ENCODE measurements around the gene PHLDA3.

Gene PHLDA3

DNA sequence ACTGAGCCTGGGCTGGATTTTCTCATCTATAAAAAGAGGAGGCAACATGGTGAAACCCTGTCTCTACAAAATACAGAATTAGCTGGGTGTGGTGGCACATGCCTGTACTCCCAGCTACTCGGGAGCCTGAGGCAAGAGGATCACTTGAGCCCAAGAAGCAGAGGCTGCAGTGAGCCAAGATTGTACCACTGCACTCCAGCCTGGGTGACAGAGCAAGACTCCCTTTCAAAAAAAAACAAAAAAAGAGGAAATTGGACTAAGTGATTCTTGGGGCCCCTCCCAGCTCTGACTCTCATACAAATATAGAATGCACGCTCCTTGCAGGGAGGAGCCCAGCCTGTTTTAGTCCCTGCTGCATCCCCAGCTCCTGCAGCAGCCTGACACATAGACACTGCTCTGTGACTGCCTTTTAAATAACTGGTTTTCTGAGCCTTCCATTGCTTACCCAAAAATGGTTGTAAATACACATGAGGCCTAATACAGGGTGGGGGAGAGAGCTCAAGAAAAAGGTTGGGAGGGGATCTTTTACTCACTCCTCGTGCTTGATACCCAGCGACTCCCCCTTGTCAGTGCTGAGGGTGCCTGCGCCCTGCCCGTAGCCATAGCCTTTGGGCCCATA, 20.8 kb upstream of the PHLDA3 start:
- no peak for DNase-seq (ENCODE audit: insufficient read length, low spot score)
- FAIRE-seq = no peak
- no peak for TF ChIP-seq PAX5 (IDR thresholded peaks at IDR 0.05; ENCODE audit: insufficient read depth, low read length, severe bottlenecking)
- TF ChIP-seq POLR2A (IDR thresholded peaks at IDR 0.05; ENCODE audit: low read depth, low read length) = no peak
- no peak for TF ChIP-seq POLR2AphosphoS5 (IDR thresholded peaks at IDR 0.05; ENCODE audit: low read depth, low read length)
- TF ChIP-seq SPI1 (IDR thresholded peaks at IDR 0.05; ENCODE audit: low read depth, low read length) = no peak
- no peak for TF ChIP-seq POU2F2 (IDR thresholded peaks at IDR 0.05; ENCODE audit: low read depth, low read length)
- TF ChIP-seq TAF1 (IDR thresholded peaks at IDR 0.05; ENCODE audit: low read depth, low read length) = no peak

DNA sequence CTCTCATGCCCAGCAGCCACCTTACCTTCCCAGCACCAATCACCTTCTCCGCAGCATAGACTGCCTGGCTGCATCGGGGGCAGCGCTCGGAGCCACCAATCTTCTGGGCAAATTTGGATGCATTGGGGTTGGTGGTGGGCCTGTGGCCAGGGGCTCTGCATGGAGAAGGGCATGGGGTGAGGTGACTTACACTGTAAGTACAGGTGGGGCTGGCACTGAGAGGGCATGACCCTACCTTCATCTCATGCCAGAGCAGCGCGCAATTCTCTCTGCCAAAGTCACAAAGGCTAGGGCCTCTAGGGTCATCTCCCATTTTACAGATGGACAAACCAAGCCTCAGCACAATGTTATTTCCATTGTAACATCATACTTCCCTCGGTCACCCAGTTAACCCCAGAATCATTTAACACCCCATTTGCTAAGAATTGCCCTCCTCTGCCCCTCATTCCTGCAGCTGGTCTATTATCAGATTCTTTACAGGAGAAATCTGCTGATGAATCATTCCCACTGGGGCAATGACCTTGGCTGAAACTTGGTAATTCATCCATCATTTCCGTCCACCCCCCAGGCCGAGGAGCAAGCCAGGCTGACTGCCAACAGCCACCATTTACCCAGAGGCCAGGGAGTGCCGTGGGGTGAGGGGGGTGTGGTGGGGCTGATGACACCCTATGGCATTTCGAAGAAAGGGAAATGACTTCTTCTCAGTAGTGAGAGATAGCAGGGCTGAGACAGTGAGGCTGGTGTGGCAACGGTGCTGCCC, 20.0 kb upstream of the PHLDA3 start:
- TF ChIP-seq SPI1 (IDR thresholded peaks at IDR 0.05; ENCODE audit: low read depth, low read length) = no peak
- DNase-seq (ENCODE audit: insufficient read length, low spot score) = no peak
- FAIRE-seq = no peak

DNA sequence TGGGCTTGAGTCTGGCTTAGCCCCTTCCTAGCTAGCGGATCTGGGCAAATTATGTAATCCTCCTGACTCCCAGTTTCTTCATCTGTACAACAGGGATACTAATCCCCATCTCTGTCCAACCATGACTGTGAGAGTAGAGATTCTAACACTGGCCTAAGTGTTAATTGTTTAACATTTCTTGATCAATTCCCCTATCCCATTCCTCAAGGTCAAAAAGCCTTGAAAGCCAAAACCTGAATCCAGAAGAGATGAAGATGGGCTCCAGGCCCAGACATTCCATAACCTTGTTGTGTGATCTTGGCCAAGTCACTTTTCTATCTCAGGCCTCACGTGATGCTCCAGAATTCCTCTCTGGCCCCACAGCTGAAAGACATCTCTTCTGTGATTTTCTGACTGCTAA, 18.8 kb upstream of the PHLDA3 start:
- DNase-seq (ENCODE audit: insufficient read length, low spot score) = no peak
- no peak for FAIRE-seq
- TF ChIP-seq TAF1 (IDR thresholded peaks at IDR 0.05; ENCODE audit: low read depth, low read length) (no peak), POU2F2 (IDR thresholded peaks at IDR 0.05; ENCODE audit: low read depth, low read length) (no peak), POLR2AphosphoS5 (IDR thresholded peaks at IDR 0.05; ENCODE audit: low read depth, low read length) (no peak), POLR2A (IDR thresholded peaks at IDR 0.05; ENCODE audit: low read depth, low read length) (no peak), SPI1 (IDR thresholded peaks at IDR 0.05; ENCODE audit: low read depth, low read length) (no peak), PAX5 (IDR thresholded peaks at IDR 0.05; ENCODE audit: insufficient read depth, low read length, severe bottlenecking) (no peak)

DNA sequence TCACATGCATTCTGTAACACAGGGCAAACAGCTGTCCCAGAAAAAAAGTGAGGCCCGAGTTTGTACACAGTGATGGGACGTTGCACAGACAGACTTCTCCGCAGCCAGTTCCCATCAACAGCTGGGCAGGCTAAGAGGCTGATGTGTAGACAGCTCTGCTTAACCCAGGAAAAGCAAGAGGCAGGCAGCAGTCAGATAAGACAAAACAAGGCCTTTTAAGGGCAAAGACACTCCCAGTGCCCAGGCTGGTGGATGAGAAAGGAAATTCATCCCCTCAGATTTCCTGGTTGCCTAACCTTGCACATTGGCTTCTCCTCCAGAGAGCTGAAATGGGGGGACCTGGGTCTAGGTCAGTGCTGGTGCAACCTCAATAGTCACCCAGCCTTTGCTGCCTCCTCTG, 17.2 kb upstream of the PHLDA3 start:
- no peak for TF ChIP-seq PAX5 (IDR thresholded peaks at IDR 0.05; ENCODE audit: insufficient read depth, low read length, severe bottlenecking)
- no peak for TF ChIP-seq SPI1 (IDR thresholded peaks at IDR 0.05; ENCODE audit: low read depth, low read length)
- FAIRE-seq = no peak
- DNase-seq (ENCODE audit: insufficient read length, low spot score) = no peak

DNA sequence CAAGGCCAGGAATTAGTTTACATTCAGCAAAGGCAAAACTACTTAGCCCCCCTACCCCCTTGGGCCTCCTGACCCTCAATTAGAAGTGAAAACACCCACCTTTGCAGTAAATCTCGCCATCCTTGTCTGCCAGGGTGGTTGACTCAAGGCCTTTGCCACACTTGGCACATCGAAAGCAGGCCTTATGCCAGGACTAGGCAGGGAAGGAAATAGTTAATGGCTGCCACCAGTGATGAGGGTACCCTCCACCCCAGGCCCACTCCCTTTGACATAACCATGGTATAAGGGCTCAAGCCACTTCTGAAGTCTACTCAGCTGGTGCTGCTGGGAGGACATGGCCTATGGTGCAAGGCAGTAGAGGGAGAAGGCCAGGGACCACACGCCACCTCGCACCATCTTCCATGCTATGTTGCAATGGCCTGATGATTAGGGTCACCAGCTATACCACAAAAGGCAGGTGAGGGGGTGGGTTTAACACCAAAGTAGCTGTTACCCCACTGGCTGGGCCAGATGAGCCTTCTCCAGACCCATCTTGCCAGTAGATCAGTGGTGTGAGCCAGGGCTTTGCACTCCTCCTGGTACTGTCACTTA, 16.3 kb upstream of the PHLDA3 start:
- TF ChIP-seq POU2F2 (IDR thresholded peaks at IDR 0.05; ENCODE audit: low read depth, low read length) (no peak), POLR2AphosphoS5 (IDR thresholded peaks at IDR 0.05; ENCODE audit: low read depth, low read length) (no peak), TAF1 (IDR thresholded peaks at IDR 0.05; ENCODE audit: low read depth, low read length) (no peak), POLR2A (IDR thresholded peaks at IDR 0.05; ENCODE audit: low read depth, low read length) (no peak), PAX5 (IDR thresholded peaks at IDR 0.05; ENCODE audit: insufficient read depth, low read length, severe bottlenecking) (no peak), SPI1 (IDR thresholded peaks at IDR 0.05; ENCODE audit: low read depth, low read length) (no peak)
- FAIRE-seq (no peak), DNase-seq (ENCODE audit: insufficient read length, low spot score) (no peak)

DNA sequence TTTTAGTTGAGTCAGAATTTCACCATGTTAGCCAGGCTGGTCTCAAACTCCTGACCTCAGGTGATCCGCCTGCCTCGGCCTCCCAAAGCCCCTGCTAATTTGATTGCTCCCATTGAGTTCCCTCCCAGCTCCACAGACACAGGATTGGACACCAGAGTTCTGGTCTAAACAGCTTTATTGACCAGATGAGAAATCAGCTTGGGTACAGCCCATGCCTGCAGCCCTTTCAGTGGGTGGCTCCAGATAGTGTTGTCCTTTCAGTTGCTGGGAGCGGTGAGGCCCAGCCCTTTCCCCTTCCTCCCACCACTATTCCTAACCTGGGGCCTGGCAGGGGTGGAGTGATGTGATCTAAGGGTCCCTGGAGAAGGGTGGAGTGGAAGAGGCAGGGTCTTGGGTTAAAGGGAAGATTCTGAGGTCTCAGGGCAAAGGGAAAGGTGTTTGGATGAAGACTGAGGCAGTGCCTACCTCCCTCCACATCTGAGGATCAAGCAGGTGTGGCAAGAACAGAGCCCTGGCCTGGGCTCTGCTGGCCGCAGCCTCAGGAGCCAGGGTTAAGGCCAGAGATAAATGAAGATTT, 14.5 kb upstream of the PHLDA3 start:
- no peak for TF ChIP-seq POLR2A (IDR thresholded peaks at IDR 0.05; ENCODE audit: low read depth, low read length)
- no peak for TF ChIP-seq POU2F2 (IDR thresholded peaks at IDR 0.05; ENCODE audit: low read depth, low read length)
- TF ChIP-seq POLR2AphosphoS5 (IDR thresholded peaks at IDR 0.05; ENCODE audit: low read depth, low read length) = no peak
- FAIRE-seq (no peak), DNase-seq (ENCODE audit: insufficient read length, low spot score) (no peak)

DNA sequence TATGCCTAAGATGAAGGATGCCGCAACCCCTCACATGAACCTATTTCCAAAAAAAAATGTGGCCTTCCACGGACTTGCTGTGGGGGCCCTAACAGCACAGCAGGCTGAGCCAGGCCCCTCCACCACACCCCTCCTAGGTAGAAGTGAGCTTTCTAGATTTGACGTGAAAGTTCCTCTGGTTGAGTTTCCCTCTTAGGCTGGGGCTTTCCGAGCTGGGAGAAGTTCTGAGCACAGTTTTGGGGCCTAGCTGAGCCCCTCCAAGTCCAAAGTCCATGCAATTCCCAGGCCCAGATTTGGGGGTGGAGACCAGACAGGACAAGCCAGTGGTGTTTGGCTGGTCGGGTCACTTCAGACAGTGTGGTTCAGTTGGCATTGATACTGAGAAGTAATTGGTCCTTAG, 13.8 kb upstream of the PHLDA3 start:
- no peak for TF ChIP-seq TAF1 (IDR thresholded peaks at IDR 0.05; ENCODE audit: low read depth, low read length)
- peak; percentile 65 for TF ChIP-seq SPI1 (IDR thresholded peaks at IDR 0.05; ENCODE audit: low read depth, low read length)
- DNase-seq (ENCODE audit: insufficient read length, low spot score) (no peak), FAIRE-seq (no peak)

DNA sequence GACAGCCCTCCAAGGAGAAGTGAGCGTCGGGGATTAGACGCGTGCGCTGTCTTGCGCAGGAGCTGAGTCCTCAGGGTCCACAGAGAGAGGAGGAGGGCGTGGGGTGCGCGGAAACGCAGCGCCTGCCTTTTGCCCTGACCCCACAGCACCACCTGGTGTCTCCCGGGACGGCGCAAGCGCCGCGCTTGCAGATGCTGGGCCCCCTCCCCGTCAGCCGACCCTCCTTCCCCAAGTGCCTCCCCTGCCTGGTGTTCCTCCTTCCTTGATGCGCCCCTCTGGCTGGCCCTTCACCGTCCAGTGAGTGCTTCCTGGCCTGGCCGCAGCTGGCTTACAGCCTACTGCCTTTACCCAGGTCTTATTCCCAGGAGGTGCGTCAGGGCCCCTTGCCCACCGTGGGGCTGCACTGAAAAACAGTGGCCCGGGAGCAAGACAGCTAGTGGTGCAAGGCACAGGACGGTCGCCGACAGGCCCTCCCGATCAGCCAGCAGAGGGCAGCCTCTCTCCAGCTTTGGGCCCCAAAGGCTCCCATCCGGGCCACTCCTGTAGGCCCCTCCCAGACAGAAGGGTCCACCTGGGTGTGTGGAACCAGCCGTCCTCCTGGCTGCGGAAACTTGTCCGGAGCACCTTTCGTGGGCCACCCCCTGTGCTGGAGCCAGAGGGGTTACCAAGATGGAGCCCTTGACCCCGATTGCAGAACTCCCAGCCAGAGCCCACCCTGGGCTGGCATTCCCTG, 12.9 kb upstream of the PHLDA3 start:
- DNase-seq (ENCODE audit: insufficient read length, low spot score) (peak; percentile 90), FAIRE-seq (peak; percentile 69)
- 0 out of 2 replicates have a peak, but pooled peaks have one; percentile 16 for TF ChIP-seq POU2F2 (IDR thresholded peaks at IDR 0.05; ENCODE audit: low read depth, low read length)
- TF ChIP-seq TAF1 (IDR thresholded peaks at IDR 0.05; ENCODE audit: low read depth, low read length) = no peak

DNA sequence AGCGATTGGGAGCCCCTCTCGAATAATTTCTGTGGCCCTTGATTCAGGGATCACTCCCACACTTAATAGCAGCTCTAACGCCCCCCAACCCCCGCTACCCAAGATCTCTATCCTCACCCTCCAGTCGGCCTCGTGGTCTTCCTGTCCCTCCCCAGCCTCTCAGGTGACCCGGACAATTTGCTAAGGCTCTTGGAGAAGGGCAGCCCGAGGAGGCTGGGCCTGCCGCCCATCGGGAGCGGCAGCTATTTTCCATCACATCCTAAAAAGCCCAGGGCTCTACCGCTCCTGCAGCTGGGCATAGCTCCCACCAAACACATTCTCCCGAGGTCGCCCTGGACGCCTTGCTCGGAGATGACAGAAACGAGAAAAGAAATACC, 12.0 kb upstream of the PHLDA3 start:
- DNase-seq (ENCODE audit: insufficient read length, low spot score) (no peak), FAIRE-seq (no peak)
- TF ChIP-seq SPI1 (IDR thresholded peaks at IDR 0.05; ENCODE audit: low read depth, low read length) = no peak
- TF ChIP-seq POU2F2 (IDR thresholded peaks at IDR 0.05; ENCODE audit: low read depth, low read length) = 0 out of 2 replicates have a peak, but pooled peaks have one; percentile 0

All from GM12891 (cell line).